ENCODE measurements around the gene NDE1. TPM values are rescaled to one million over a fixed set of nuclear protein-coding genes. Genes with fewer than 3 reads are reported as not detected.
A peak's percentile ranks its signal among the peaks of the same experiment; 100 is the strongest.

The NDE1 gene
- total and polyA plus RNA-seq, 2 of the 8 experiments (the other 6 are each of a cell fraction or from before 2014, with no cell fraction given), result 13.3 to 41.3 TPM

- Histone ChIP-seq H2BK120ac (replicated peaks; ENCODE audit: low read depth, low read length) (no peak overlapping the region), H4K8ac (ENCODE audit: extremely low read depth, insufficient read depth, low read length) (peak overlapping the region; percentile 68; the same call in 1 of the 2 replicates), H3K4me1 (replicated peaks in 1 of 4; ENCODE audit: control insufficient read depth in 3 of 4, insufficient read depth in 4 of 4, low read length in 3 of 4) (no peaks in the 10 kb centered on the region), H3K27ac (ENCODE audit: low read depth, low read length) (no peak overlapping the region), H2BK5ac (ENCODE audit: low read depth, low read length) (no peak overlapping the region), H2BK12ac (ENCODE audit: low read depth, low read length) (no peak overlapping the region), H3K4me3 (ENCODE audit: extremely low read depth in 1 of 4, insufficient read depth in 2 of 4, low read depth in 3 of 4, low read length in 4 of 4) (no peak overlapping the region), H3K4me2 (ENCODE audit: insufficient read depth in 1 of 2, low read depth in 2 of 2, low read length in 2 of 2) (no peak overlapping the region), H3K23me2 (ENCODE audit: low read depth, low read length) (no peaks in the 10 kb centered on the region), H3K4ac (replicated peaks; ENCODE audit: insufficient read length, low read depth, low read length) (no peak overlapping the region), H3K36me3 (ENCODE audit: control insufficient read depth in 2 of 4, insufficient read depth in 4 of 4, low read length in 3 of 4) (no peaks in the 10 kb centered on the region), H2BK20ac (ENCODE audit: low read length) (no peak overlapping the region), H3K27me3 (replicated peaks in 1 of 4; ENCODE audit: control insufficient read depth in 3 of 4, extremely low read depth in 1 of 4, insufficient read depth in 3 of 4, low read length in 3 of 4) (no peaks in the 10 kb centered on the region), H3K56ac (replicated peaks; ENCODE audit: insufficient read length, low read depth, low read length) (no peak overlapping the region), H2BK15ac (ENCODE audit: low read length) (no peak overlapping the region), H4K5ac (ENCODE audit: insufficient read length, low read depth, low read length) (no peak overlapping the region), H3K9me3 (ENCODE audit: insufficient read depth in 2 of 2, low read depth in 1 of 2, low read length in 1 of 2) (no peaks in the 10 kb centered on the region), H4K20me1 (replicated peaks in 1 of 2; ENCODE audit: control insufficient read depth in 1 of 2, insufficient read depth in 2 of 2, low read length in 2 of 2) (peaks cover 0 to 4% of the 10 kb centered on the region in 2 experiments), H2AFZ (ENCODE audit: low read length) (no peak overlapping the region), H2AK5ac (ENCODE audit: low read depth, low read length) (0 out of 2 replicates have a peak overlapping the region, but pooled peaks have one; percentile 34), H3K18ac (ENCODE audit: extremely low read depth, low read length) (no peak overlapping the region), H4K91ac (replicated peaks; ENCODE audit: insufficient read length, low read length) (no peak overlapping the region), H3K79me1 (ENCODE audit: low read depth, low read length) (no peaks in the 10 kb centered on the region), H3K79me2 (ENCODE audit: control insufficient read depth in 1 of 2, insufficient read depth in 2 of 2, low read length in 2 of 2) (no peaks in the 10 kb centered on the region), H3K23ac (ENCODE audit: insufficient read length) (no peak overlapping the region), H3K14ac (ENCODE audit: insufficient read length) (no peak overlapping the region), H3K9ac (replicated peaks in 1 of 4; ENCODE audit: extremely low read depth in 1 of 4, low read depth in 3 of 4, low read length in 3 of 4) (no peak overlapping the region)
- CTCF ChIA-PET (ENCODE audit: partially characterized antibody), result interaction anchor here (1.0 to 3.8 kb wide), 3 partner anchors 9 to 15 kb away, joined by 3 to 19 read pairs (median 5); no protein-coding TSS in a partner anchor
- FAIRE-seq (no peak), DNase-seq (ENCODE audit: low read depth in 1 of 2, low spot score in 2 of 2) (no peak)
- 91% methylated on average over 29 of the region's 29 CpGs; no CpG with 5 or more reads in 1 of the 2 experiments for WGBS, 2 experiments (ENCODE audit: extremely low coverage in 1 of 2, insufficient coverage in 1 of 2, insufficient read length in 1 of 2, insufficient replicate concordance in 2 of 2, low coverage in 1 of 2, low lambda C conversion rate in 2 of 2, missing lambda C conversion rate in 1 of 2)
- POLR2A ChIA-PET (ENCODE audit: partially characterized antibody), result interaction anchor here (0.6 to 1.1 kb wide), 2 partner anchors 13 to 1097 kb away, joined by 3 read pairs; no protein-coding TSS in a partner anchor
- TF ChIP-seq BACH1 (IDR thresholded peaks at IDR 0.05; ENCODE audit: low read length), result no peak
- no peak for TF ChIP-seq SP2 (IDR thresholded peaks at IDR 0.05; ENCODE audit: low read length)
- no peak for TF ChIP-seq MAFK (IDR thresholded peaks at IDR 0.05; ENCODE audit: low read depth, low read length)
- no peak for TF ChIP-seq YY1 (IDR thresholded peaks at IDR 0.05; ENCODE audit: low read depth, low read length)
- no peak for TF ChIP-seq RXRA (IDR thresholded peaks at IDR 0.05; ENCODE audit: insufficient read depth, low read depth, low read length)
- no peak for TF ChIP-seq GABPA (IDR thresholded peaks at IDR 0.05; ENCODE audit: borderline replicate concordance, insufficient read depth, low read length)
Measured at GRCh38 chr16:15714393-15715172, 64.5 kb downstream of the NDE1 start.

All from H1 (cell line).